Peyer's patch (tissue), 4 donors: Measurements from ENCODE around the gene CDH23.

ENCODE experiments used
- CTCF ChIP-seq, 6 experiments: fragments of 450-650 bp in 4 of 6; fragments of 200-600 bp in 2 of 6; sonication (generic) in 1 of 6; IDR thresholded peaks; one replicate each; pipeline ENCODE4 v1.5.1; 2017 to 2019; ENCODE audit warnings: antibody characterized with exemption in 6 of 6, mild to moderate bottlenecking in 3 of 6, moderate library complexity in 1 of 6
- POLR2A ChIP-seq, 2 donors: fragments of 450-650 bp; IDR thresholded peaks; one replicate each; pipeline ENCODE4 v1.5.1; 2017; ENCODE audit warnings: antibody characterized with exemption in 2 of 2, mild to moderate bottlenecking in 2 of 2, moderate library complexity in 2 of 2

GRCh38 chr10:71661060-71661622 is 264.4 kb downstream of the CDH23 start:
- TF ChIP-seq CTCF (IDR thresholded peaks at IDR 0.05) (no peak), POLR2A (IDR thresholded peaks at IDR 0.05) (no peak)
